Lower lobe of right lung (tissue), 2 donors: ENCODE results near the gene TNXB. TPM values are rescaled to one million over a fixed set of nuclear protein-coding genes. Genes with fewer than 3 reads are reported as not detected.

Experiments
- ATAC-seq, 2 donors: fragments of 200-7000 bp; cut with Tn5 transposase; one replicate each; pipeline ENCODE4 v1.9.1; 2020 to 2022; ENCODE audit warnings: mild to moderate bottlenecking in 2 of 2, moderate library complexity in 2 of 2
- DNase-seq: peaks from one replicate; pipeline ENCODE4 v3.0.0-alpha.2; 2020
- H3K27ac ChIP-seq: fragments of 200-600 bp; one replicate; pipeline ENCODE4 v1.8.0; 2022
- H3K27me3 ChIP-seq: fragments of 200-600 bp; one replicate; pipeline ENCODE4 v1.8.0; 2022; ENCODE audit warnings: low read depth
- H3K36me3 ChIP-seq: fragments of 200-600 bp; one replicate; pipeline ENCODE4 v1.8.0; 2022; ENCODE audit warnings: mild to moderate bottlenecking
- H3K4me1 ChIP-seq: fragments of 200-600 bp; one replicate; pipeline ENCODE4 v1.8.0; 2022
- H3K4me3 ChIP-seq: fragments of 200-600 bp; one replicate; pipeline ENCODE4 v1.8.0; 2022; ENCODE audit warnings: mild to moderate bottlenecking
- H3K9me3 ChIP-seq: fragments of 200-600 bp; one replicate; pipeline ENCODE4 v1.8.0; 2022
- CTCF ChIP-seq: fragments of 200-600 bp; IDR thresholded peaks from one replicate; pipeline ENCODE4 v1.8.0; 2022; ENCODE audit warnings: antibody characterized with exemption, mild to moderate bottlenecking
- intact Hi-C: fragments of 100-400 bp; cut with DNase I; formaldehyde crosslinking; loops from one replicate; pipeline ENCODE4 v1.11.0; 2022
- long read RNA-seq: library from polyadenylated mRNA; unstranded; transcript quantifications from one replicate; pipeline ENCODE4 v2.0.0, GENCODE V29; 2021
- total RNA-seq: library from RNA; stranded (reverse); fragmentation: NEBNext Ultra II Directional; extraction: Animal tissue kit (Norgen Biotek cat#: 25700); gene quantifications from one replicate; pipeline ENCODE4 v1.2.1, GENCODE V29; 2021
- donor health status: DM: no; HTN: yes; CAD: no; lungs with severe emphysema.

TNXB gene
- 120 TPM for total RNA-seq
- long read RNA-seq, transcript TNXB-206 (14 exons, 2,756 nt) = major isoform, 7 of 131 reads
- long read RNA-seq, partial matches to known transcripts = 107 of 131 reads
- long read RNA-seq, other reads (novel, unspliced or antisense) = 13 of 131 reads

- peak within 1 kb of the TSS; percentile 61 for H3K4me3 ChIP-seq
- no peaks in the 10 kb centered on the region for H3K9me3 ChIP-seq
- intact Hi-C loops = no loop called here
- DNase-seq (no peak), ATAC-seq (peak; percentile 7 to 37)
- peak within 1 kb of the TSS; percentile 85 for H3K27ac ChIP-seq
- TF ChIP-seq CTCF = no peak
- no peaks in the 10 kb centered on the region for H3K27me3 ChIP-seq
- H3K4me1 ChIP-seq = peaks cover 71% of the 10 kb centered on the region
- H3K36me3 ChIP-seq = no peaks in the 10 kb centered on the region
These were observed at the start of gene TNXB for GRCh38 chr6:32109114-32109764. Gene TNXB (minus strand): TSS chr6:32109338. CDS start chr6:32098198, 11,140 bp downstream.

- Histone ChIP-seq H3K27me3 (peaks cover 11% of the 10 kb centered on the region), H3K27ac (no peak overlapping the region), H3K4me1 (peaks cover 17% of the 10 kb centered on the region), H3K9me3 (no peaks in the 10 kb centered on the region), H3K4me3 (no peak overlapping the region), H3K36me3 (peaks cover 28% of the 10 kb centered on the region)
- intact Hi-C loops = no loop called here
- DNase-seq (no peak), ATAC-seq (no peak)
- TF ChIP-seq CTCF = no peak
These were observed 48.9 kb upstream of the TNXB start for GRCh38 chr6:32158052-32158451.

GRCh38 chr6:32156891-32157290 lies 47.8 kb upstream of the TNXB start:
- Histone ChIP-seq H3K9me3 (no peaks in the 10 kb centered on the region), H3K27ac (no peak overlapping the region), H3K4me3 (no peak overlapping the region), H3K36me3 (peaks cover 28% of the 10 kb centered on the region), H3K4me1 (peaks cover 27% of the 10 kb centered on the region), H3K27me3 (peaks cover 15% of the 10 kb centered on the region)
- DNase-seq = no peak
- no peak for TF ChIP-seq CTCF
- intact Hi-C loops = no loop called here
- ATAC-seq = no peak

GRCh38 chr6:32154514-32155161 lies 45.5 kb upstream of the TNXB start:
- H3K4me1 ChIP-seq = peaks cover 27% of the 10 kb centered on the region
- no peaks in the 10 kb centered on the region for H3K9me3 ChIP-seq
- DNase-seq = peak; percentile 67
- peak; percentile 81 to 83 for ATAC-seq
- peak overlapping the region; percentile 77 for H3K4me3 ChIP-seq
- peak overlapping the region; percentile 84 for H3K27ac ChIP-seq
- intact Hi-C loops = no loop called here
- H3K36me3 ChIP-seq = peaks cover 28% of the 10 kb centered on the region
- TF ChIP-seq CTCF = peak; percentile 52
- H3K27me3 ChIP-seq = peaks cover 25% of the 10 kb centered on the region

GRCh38 chr6:32153564-32154513 lies 44.7 kb upstream of the TNXB start, which contains the start of gene PPT2:
Gene PPT2 (plus strand): TSS chr6:32154141. CDS start chr6:32154595, 454 bp downstream.
- TF ChIP-seq CTCF = peak; percentile 21
- ATAC-seq (peak; percentile 72 to 79), DNase-seq (peak; percentile 81)
- Histone ChIP-seq H3K27me3 (peaks cover 33% of the 10 kb centered on the region), H3K4me3 (peak within 1 kb of the TSS; percentile 77), H3K4me1 (peaks cover 27% of the 10 kb centered on the region), H3K9me3 (no peaks in the 10 kb centered on the region), H3K36me3 (peaks cover 27% of the 10 kb centered on the region), H3K27ac (peak within 1 kb of the TSS; percentile 84)
- intact Hi-C loops = no loop called here
